Ishikawa (cell line): ENCODE data around the gene EPHB1.

Experiments
- CEBPB ChIP-seq: IDR thresholded peaks from 2 replicates; pipeline ENCODE4 v1.6.1; 2012
- CREB1 ChIP-seq: IDR thresholded peaks from 2 replicates; pipeline ENCODE4 v1.6.1; 2012; ENCODE audit warnings: low read depth
- EGR1 ChIP-seq: IDR thresholded peaks from 2 replicates; pipeline ENCODE4 v1.6.1; 2012
- EP300 ChIP-seq: IDR thresholded peaks from 2 replicates; pipeline ENCODE4 v1.6.1; 2012; ENCODE audit warnings: borderline replicate concordance
- FOXM1 ChIP-seq: IDR thresholded peaks from 2 replicates; pipeline ENCODE4 v1.6.1; 2012; ENCODE audit warnings: low read depth, borderline replicate concordance
- NFIC ChIP-seq: IDR thresholded peaks from 2 replicates; pipeline ENCODE4 v1.6.1; 2012
- RAD21 ChIP-seq: IDR thresholded peaks from 2 replicates; pipeline ENCODE4 v1.6.1; 2012; ENCODE audit warnings: low read depth
- TAF1 ChIP-seq: IDR thresholded peaks from 2 replicates; pipeline ENCODE4 v1.6.1; 2012; ENCODE audit warnings: low read depth, mild to moderate bottlenecking
- TCF12 ChIP-seq: IDR thresholded peaks from 2 replicates; pipeline ENCODE4 v1.6.1; 2012; ENCODE audit warnings: low read depth
- TEAD4 ChIP-seq: IDR thresholded peaks from 2 replicates; pipeline ENCODE4 v1.6.1; 2012
- YY1 ChIP-seq: IDR thresholded peaks from 2 replicates; pipeline ENCODE4 v1.6.1; 2012; ENCODE audit warnings: low read depth
- ZBTB7A ChIP-seq: IDR thresholded peaks from 2 replicates; pipeline ENCODE4 v1.6.1; 2012; ENCODE audit warnings: low read depth
- TF ChIP-seq, protein P1 (sequence below): IDR thresholded peaks from 2 replicates; pipeline ENCODE4 v1.6.1; 2012; ENCODE audit warnings: low read depth, mild to moderate bottlenecking
- TF ChIP-seq, protein P2 (sequence below): IDR thresholded peaks from 2 replicates; pipeline ENCODE4 v1.6.1; 2012
- TF ChIP-seq, protein P3 (sequence below): IDR thresholded peaks from 2 replicates; pipeline ENCODE4 v1.6.1; 2012

Gene EPHB1

DNA sequence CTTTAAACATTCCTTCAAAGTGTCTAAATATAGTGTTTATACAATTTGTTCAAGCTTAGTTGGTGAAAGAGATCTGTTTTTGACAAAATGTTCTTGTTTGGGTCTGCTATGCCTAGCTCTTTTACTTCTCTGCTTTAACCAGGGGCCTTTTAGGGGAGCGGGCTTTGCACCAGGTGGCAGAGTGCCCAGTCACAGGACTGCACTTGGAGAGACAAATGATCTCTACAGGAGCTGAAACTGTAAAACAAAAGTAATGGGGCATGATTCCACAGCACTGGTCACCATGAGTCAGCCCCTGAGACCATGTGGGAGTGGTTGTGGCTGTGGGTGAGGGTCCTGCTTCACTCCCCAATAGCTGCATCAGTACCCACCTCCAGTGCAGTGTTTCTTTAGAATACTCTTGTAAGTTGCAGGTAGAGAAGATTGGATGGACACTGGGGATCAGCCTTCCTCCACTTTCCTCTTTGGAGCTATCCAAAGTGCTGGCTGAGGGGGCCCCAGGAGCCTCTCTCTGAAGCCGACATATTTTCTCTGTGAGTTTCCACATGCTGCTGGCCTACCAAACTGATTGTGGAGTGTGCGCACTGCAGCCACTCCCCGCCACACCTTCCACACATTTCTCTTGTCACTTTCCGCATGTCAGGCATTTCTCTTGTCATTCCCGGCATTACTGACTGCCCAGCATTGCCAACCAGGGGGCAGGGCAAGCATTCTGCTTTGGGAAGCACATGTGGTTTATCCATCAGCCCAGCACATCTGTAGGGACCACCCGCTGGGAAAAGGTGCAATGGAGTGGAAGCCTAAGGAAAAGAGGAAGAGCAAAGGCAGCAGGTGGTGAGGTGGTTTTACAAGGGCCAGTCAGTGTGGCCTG is 110.0 kb downstream of the EPHB1 start:
- TF ChIP-seq, protein P1, sequence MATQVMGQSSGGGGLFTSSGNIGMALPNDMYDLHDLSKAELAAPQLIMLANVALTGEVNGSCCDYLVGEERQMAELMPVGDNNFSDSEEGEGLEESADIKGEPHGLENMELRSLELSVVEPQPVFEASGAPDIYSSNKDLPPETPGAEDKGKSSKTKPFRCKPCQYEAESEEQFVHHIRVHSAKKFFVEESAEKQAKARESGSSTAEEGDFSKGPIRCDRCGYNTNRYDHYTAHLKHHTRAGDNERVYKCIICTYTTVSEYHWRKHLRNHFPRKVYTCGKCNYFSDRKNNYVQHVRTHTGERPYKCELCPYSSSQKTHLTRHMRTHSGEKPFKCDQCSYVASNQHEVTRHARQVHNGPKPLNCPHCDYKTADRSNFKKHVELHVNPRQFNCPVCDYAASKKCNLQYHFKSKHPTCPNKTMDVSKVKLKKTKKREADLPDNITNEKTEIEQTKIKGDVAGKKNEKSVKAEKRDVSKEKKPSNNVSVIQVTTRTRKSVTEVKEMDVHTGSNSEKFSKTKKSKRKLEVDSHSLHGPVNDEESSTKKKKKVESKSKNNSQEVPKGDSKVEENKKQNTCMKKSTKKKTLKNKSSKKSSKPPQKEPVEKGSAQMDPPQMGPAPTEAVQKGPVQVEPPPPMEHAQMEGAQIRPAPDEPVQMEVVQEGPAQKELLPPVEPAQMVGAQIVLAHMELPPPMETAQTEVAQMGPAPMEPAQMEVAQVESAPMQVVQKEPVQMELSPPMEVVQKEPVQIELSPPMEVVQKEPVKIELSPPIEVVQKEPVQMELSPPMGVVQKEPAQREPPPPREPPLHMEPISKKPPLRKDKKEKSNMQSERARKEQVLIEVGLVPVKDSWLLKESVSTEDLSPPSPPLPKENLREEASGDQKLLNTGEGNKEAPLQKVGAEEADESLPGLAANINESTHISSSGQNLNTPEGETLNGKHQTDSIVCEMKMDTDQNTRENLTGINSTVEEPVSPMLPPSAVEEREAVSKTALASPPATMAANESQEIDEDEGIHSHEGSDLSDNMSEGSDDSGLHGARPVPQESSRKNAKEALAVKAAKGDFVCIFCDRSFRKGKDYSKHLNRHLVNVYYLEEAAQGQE: peak; percentile 63
- TF ChIP-seq, protein P2, sequence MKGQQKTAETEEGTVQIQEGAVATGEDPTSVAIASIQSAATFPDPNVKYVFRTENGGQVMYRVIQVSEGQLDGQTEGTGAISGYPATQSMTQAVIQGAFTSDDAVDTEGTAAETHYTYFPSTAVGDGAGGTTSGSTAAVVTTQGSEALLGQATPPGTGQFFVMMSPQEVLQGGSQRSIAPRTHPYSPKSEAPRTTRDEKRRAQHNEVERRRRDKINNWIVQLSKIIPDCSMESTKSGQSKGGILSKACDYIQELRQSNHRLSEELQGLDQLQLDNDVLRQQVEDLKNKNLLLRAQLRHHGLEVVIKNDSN: no peak
- TF ChIP-seq CEBPB (no peak), YY1 (no peak), TAF1 (no peak)

DNA sequence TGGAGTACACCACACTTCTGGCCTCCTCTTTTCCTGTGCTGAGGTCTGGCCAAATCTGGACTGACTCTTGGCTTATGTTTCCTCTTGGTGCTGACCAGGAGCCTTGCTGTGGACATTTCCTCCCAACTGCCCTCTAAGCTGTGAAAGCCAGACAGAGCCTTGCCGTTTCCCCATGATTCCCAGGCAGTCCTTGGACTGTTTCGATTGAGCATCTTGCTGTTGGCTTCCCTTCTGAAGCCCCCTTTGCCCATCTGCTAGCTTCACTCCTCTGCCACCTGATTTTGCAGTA is 110.5 kb downstream of the EPHB1 start:
- no peak for TF ChIP-seq EP300
- no peak for TF ChIP-seq TAF1
- no peak for TF ChIP-seq CREB1
- no peak for TF ChIP-seq EGR1
- TF ChIP-seq YY1: no peak
- no peak for TF ChIP-seq RAD21
- no peak for TF ChIP-seq TCF12
- TF ChIP-seq CEBPB: no peak
- TF ChIP-seq, protein P3, sequence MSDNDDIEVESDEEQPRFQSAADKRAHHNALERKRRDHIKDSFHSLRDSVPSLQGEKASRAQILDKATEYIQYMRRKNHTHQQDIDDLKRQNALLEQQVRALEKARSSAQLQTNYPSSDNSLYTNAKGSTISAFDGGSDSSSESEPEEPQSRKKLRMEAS: no peak
- TF ChIP-seq, protein P2: no peak
- no peak for TF ChIP-seq FOXM1
- TF ChIP-seq, protein P1: no peak
- TF ChIP-seq ZBTB7A: no peak
- no peak for TF ChIP-seq TEAD4
- no peak for TF ChIP-seq NFIC

DNA sequence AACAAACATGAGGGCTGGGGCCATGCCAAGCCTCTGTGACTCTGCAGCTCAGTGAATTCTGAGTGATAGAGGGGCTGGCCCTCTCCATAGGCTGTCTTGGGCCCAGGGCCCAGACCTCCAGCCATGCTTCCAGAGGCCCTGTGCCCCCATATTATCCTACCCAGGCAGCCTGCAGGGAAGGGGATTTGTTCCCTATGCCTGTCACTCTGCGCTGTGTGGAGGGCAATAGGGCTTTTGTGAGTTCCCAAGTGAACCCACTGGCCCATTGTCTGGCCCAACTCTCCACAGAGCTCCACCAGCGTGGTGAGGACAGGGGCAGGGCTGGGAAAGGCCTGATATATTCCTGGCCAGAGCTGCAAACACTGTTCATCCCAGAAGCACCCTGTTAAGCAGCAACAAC is 113.2 kb downstream of the EPHB1 start:
- TF ChIP-seq, protein P3: no peak
- no peak for TF ChIP-seq FOXM1

DNA sequence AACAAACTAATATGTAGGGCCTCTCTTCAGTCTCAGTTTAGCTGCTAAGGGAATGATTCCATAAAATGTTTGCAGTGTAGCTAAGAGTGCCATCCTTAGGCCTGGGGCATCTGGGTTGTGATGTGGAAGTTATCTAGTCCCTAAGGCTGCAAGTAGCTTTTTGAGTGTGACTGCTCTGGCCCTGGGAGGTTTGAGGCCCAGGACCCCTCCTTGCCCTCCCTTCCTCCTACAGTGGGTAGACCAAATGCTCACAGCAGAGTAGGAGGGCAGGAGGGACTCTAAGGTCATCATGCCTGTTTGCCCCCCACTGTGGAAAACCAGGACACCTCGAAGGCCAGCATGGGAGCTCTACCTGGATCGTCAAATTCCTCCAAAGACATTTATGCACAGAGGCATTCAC is 115.0 kb downstream of the EPHB1 start:
- TF ChIP-seq RAD21: no peak
- TF ChIP-seq EP300: no peak

DNA sequence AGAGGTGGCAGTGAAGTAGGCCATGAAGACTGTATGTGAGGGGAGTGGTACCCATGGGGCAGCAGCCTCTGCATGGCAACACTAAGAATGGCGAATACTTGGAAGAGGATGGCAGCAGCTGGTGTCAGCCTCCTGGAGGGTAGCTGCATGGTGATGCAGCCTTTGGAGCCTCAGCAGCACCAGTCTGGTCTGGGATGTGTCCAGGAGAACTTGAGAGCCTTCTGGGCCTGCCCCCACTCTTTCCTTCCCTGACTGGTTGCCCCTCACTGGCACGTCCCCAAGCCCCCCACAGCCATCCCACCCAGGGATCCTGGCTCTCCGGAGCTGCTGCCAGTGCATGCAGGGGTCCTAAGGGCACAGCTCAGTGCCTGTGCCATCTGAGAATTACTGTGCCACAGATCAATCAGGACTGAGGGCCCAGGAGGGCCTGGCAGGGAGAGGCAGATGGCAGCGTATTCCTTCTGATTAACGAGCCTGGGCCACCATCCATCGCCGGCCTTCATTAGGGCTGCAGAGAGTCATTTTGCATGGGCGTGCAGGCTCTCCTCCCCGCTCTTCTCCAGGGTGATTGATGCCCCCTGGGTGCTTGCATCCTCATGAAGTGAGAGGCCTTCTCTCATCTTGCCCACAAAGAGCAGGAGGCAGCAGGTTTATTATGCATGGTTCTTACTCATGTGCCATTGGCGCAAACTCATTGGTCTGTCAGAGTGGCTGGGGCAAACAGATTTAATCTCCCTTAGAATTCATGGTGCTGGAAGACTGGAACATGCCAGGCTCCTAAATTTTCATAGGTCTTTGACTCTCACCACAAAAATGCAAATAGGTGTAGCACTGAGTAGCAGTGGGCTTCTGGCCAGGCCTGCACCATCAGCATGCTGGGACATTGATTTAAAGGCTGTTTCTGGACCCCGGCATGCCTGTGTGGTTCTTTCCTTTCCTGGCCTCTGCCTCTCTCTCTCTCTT is 116.8 kb downstream of the EPHB1 start:
- TF ChIP-seq EGR1: no peak
- no peak for TF ChIP-seq TEAD4

DNA sequence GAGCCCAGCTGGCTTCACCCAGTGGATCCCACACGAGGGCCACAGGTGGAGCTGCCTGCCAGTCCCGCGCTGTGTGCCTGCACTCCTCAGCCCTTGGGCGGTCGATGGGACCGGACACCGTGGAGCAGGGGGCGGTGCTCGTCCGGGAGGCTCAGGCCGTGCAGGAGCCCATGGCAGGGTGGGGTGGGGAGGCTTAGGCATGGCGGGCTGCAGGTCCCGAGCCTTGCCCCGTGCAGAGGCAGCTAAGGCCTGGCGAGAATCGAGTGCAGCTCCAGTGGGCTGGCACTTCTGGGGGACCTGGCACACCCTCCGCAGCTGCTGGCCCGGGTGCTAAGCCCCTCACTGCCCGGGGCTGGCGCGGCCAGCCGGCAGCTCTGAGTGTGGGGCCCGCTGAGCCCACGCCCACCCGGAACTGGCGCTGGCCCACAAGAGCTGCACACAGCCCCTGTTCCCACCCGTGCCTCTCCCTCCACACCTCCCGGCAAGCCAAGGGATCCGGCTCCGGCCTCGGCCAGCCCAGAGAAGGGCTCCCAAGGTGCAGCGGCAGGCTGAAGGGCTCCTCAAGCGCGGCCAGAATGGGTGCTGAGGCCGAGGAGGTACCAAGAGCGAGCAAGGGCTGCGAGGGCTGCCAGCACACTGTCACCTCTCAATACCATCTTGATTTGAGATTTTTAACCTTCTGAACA is 121.4 kb downstream of the EPHB1 start:
- TF ChIP-seq EP300: no peak
- TF ChIP-seq, protein P3: no peak
